Stimulated activated naive CD8-positive, alpha-beta T cell treated with anti-CD3 and anti-CD28 coated beads, Interleukin-15, Interleukin-2, amounts not matched to agents 100 ng/mL and 50 ng/mL, for 24 hours (primary cell): ENCODE results near the gene SOS1.

Experiments used
- H3K27ac Mint-ChIP-seq: one replicate; pipeline ENCODE4 v1.8.0; 2021; ENCODE audit warnings: mild to moderate bottlenecking, mixed read lengths
- H3K27me3 Mint-ChIP-seq: one replicate; pipeline ENCODE4 v1.8.0; 2021; ENCODE audit warnings: mixed read lengths
- H3K36me3 Mint-ChIP-seq: one replicate; pipeline ENCODE4 v1.8.0; 2021; ENCODE audit warnings: low read depth, mixed read lengths
- H3K4me1 Mint-ChIP-seq: one replicate; pipeline ENCODE4 v1.8.0; 2021; ENCODE audit warnings: low read depth, mixed read lengths
- H3K4me3 Mint-ChIP-seq: one replicate; pipeline ENCODE4 v1.8.0; 2021; ENCODE audit warnings: mild to moderate bottlenecking, mixed read lengths
- H3K9me3 Mint-ChIP-seq: one replicate; pipeline ENCODE4 v1.8.0; 2021; ENCODE audit warnings: mixed read lengths

SOS1 gene

GRCh38 chr2:39050109-39050508 lies 70.7 kb downstream of the SOS1 start:
- Mint-ChIP-seq H3K36me3 (peaks cover 51% of the 10 kb centered on the region), H3K4me1 (no peaks in the 10 kb centered on the region), H3K27ac (no peak overlapping the region), H3K27me3 (no peaks in the 10 kb centered on the region), H3K4me3 (no peak overlapping the region), H3K9me3 (no peaks in the 10 kb centered on the region)

GRCh38 chr2:39039072-39039471 lies 81.8 kb downstream of the SOS1 start:
- H3K9me3 Mint-ChIP-seq, result no peaks in the 10 kb centered on the region
- H3K27ac Mint-ChIP-seq, result no peak overlapping the region
- peaks cover 19% of the 10 kb centered on the region for H3K36me3 Mint-ChIP-seq
- no peaks in the 10 kb centered on the region for H3K27me3 Mint-ChIP-seq
- no peaks in the 10 kb centered on the region for H3K4me1 Mint-ChIP-seq
- H3K4me3 Mint-ChIP-seq, result no peak overlapping the region

GRCh38 chr2:39033980-39034379 lies 86.9 kb downstream of the SOS1 start:
- H3K27ac Mint-ChIP-seq, result no peak overlapping the region
- H3K27me3 Mint-ChIP-seq, result no peaks in the 10 kb centered on the region
- peaks cover 3% of the 10 kb centered on the region for H3K4me1 Mint-ChIP-seq
- no peaks in the 10 kb centered on the region for H3K9me3 Mint-ChIP-seq
- peaks cover 32% of the 10 kb centered on the region for H3K36me3 Mint-ChIP-seq
- H3K4me3 Mint-ChIP-seq, result no peak overlapping the region

- H3K27me3 Mint-ChIP-seq, result no peaks in the 10 kb centered on the region
- H3K27ac Mint-ChIP-seq, result no peak overlapping the region
- peaks cover 2% of the 10 kb centered on the region for H3K4me1 Mint-ChIP-seq
- peaks cover 37% of the 10 kb centered on the region for H3K36me3 Mint-ChIP-seq
- no peaks in the 10 kb centered on the region for H3K9me3 Mint-ChIP-seq
- no peak overlapping the region for H3K4me3 Mint-ChIP-seq
Measured at GRCh38 chr2:39027421-39027820, 93.4 kb downstream of the SOS1 start.

GRCh38 chr2:39024833-39025232 lies 96.0 kb downstream of the SOS1 start:
- Mint-ChIP-seq H3K4me1 (no peaks in the 10 kb centered on the region), H3K27ac (no peak overlapping the region), H3K27me3 (no peaks in the 10 kb centered on the region), H3K9me3 (no peaks in the 10 kb centered on the region), H3K4me3 (no peak overlapping the region), H3K36me3 (peaks cover 28% of the 10 kb centered on the region)

GRCh38 chr2:39023649-39024048 lies 97.2 kb downstream of the SOS1 start:
- H3K27me3 Mint-ChIP-seq, result no peaks in the 10 kb centered on the region
- H3K4me1 Mint-ChIP-seq, result no peaks in the 10 kb centered on the region
- H3K36me3 Mint-ChIP-seq, result peaks cover 36% of the 10 kb centered on the region
- H3K4me3 Mint-ChIP-seq, result no peak overlapping the region
- H3K9me3 Mint-ChIP-seq, result no peaks in the 10 kb centered on the region
- no peak overlapping the region for H3K27ac Mint-ChIP-seq

- H3K9me3 Mint-ChIP-seq, result no peaks in the 10 kb centered on the region
- H3K36me3 Mint-ChIP-seq, result peaks cover 35% of the 10 kb centered on the region
- H3K27ac Mint-ChIP-seq, result no peak overlapping the region
- no peaks in the 10 kb centered on the region for H3K4me1 Mint-ChIP-seq
- no peak overlapping the region for H3K4me3 Mint-ChIP-seq
- H3K27me3 Mint-ChIP-seq, result no peaks in the 10 kb centered on the region
Measured at GRCh38 chr2:39022642-39023235, 98.1 kb downstream of the SOS1 start.

GRCh38 chr2:39020383-39020782 lies 100.5 kb downstream of the SOS1 start:
- peaks cover 31% of the 10 kb centered on the region for H3K36me3 Mint-ChIP-seq
- H3K4me3 Mint-ChIP-seq, result no peak overlapping the region
- H3K9me3 Mint-ChIP-seq, result no peaks in the 10 kb centered on the region
- H3K27ac Mint-ChIP-seq, result no peak overlapping the region
- no peaks in the 10 kb centered on the region for H3K27me3 Mint-ChIP-seq
- H3K4me1 Mint-ChIP-seq, result no peaks in the 10 kb centered on the region

- H3K36me3 Mint-ChIP-seq, result peaks cover 34% of the 10 kb centered on the region
- no peaks in the 10 kb centered on the region for H3K9me3 Mint-ChIP-seq
- no peak overlapping the region for H3K27ac Mint-ChIP-seq
Measured at GRCh38 chr2:39018638-39019037, 102.2 kb downstream of the SOS1 start.

GRCh38 chr2:39017334-39017733 lies 103.5 kb downstream of the SOS1 start:
- Mint-ChIP-seq H3K9me3 (no peaks in the 10 kb centered on the region), H3K4me1 (no peaks in the 10 kb centered on the region), H3K27ac (no peak overlapping the region), H3K36me3 (peaks cover 38% of the 10 kb centered on the region), H3K27me3 (no peaks in the 10 kb centered on the region), H3K4me3 (no peak overlapping the region)

More at GRCh38 chr2:39018638-39019037, 102.2 kb downstream of the SOS1 start:
- no peaks in the 10 kb centered on the region for H3K27me3 Mint-ChIP-seq
- no peaks in the 10 kb centered on the region for H3K4me1 Mint-ChIP-seq
- H3K4me3 Mint-ChIP-seq, result no peak overlapping the region

GRCh38 chr2:39015424-39015823 lies 105.4 kb downstream of the SOS1 start:
- Mint-ChIP-seq H3K4me3 (no peak overlapping the region), H3K9me3 (no peaks in the 10 kb centered on the region), H3K4me1 (no peaks in the 10 kb centered on the region), H3K36me3 (peaks cover 51% of the 10 kb centered on the region), H3K27ac (no peak overlapping the region), H3K27me3 (no peaks in the 10 kb centered on the region)

- Mint-ChIP-seq H3K9me3 (no peaks in the 10 kb centered on the region), H3K27ac (no peak overlapping the region), H3K27me3 (no peaks in the 10 kb centered on the region), H3K4me3 (no peak overlapping the region), H3K36me3 (peaks cover 53% of the 10 kb centered on the region), H3K4me1 (peaks cover 4% of the 10 kb centered on the region)
Measured at GRCh38 chr2:39013871-39014270, 107.0 kb downstream of the SOS1 start.

GRCh38 chr2:39008665-39009064 lies 112.2 kb downstream of the SOS1 start:
- peak overlapping the region; percentile 79 for H3K27ac Mint-ChIP-seq
- no peaks in the 10 kb centered on the region for H3K9me3 Mint-ChIP-seq
- no peaks in the 10 kb centered on the region for H3K27me3 Mint-ChIP-seq
- H3K36me3 Mint-ChIP-seq, result peaks cover 75% of the 10 kb centered on the region
- H3K4me1 Mint-ChIP-seq, result peaks cover 12% of the 10 kb centered on the region
- H3K4me3 Mint-ChIP-seq, result peak overlapping the region; percentile 44

- Mint-ChIP-seq H3K27me3 (no peaks in the 10 kb centered on the region), H3K36me3 (peaks cover 74% of the 10 kb centered on the region), H3K4me3 (no peak overlapping the region), H3K4me1 (peaks cover 12% of the 10 kb centered on the region), H3K27ac (peak overlapping the region; percentile 79), H3K9me3 (no peaks in the 10 kb centered on the region)
Measured at GRCh38 chr2:39007875-39008504, 112.9 kb downstream of the SOS1 start.

- Mint-ChIP-seq H3K4me3 (no peak overlapping the region), H3K4me1 (no peaks in the 10 kb centered on the region), H3K9me3 (no peaks in the 10 kb centered on the region), H3K36me3 (peaks cover 66% of the 10 kb centered on the region), H3K27me3 (no peaks in the 10 kb centered on the region), H3K27ac (no peak overlapping the region)
Measured at GRCh38 chr2:39000552-39000951, 120.3 kb downstream of the SOS1 start.

- Mint-ChIP-seq H3K9me3 (no peaks in the 10 kb centered on the region), H3K36me3 (peaks cover 64% of the 10 kb centered on the region), H3K4me3 (no peak overlapping the region), H3K27me3 (no peaks in the 10 kb centered on the region), H3K27ac (no peak overlapping the region), H3K4me1 (peaks cover under 1% of the 10 kb centered on the region)
Measured at GRCh38 chr2:38997781-38998180, 123.1 kb downstream of the SOS1 start.
